Medulla oblongata (tissue), 1 donor: ENCODE measurements around the gene BCDIN3D.

ENCODE experiments used
- DNase-seq: peaks from one replicate; pipeline ENCODE4 v3.0.0-alpha.2; 2015; ENCODE audit errors: extremely low spot score

Gene BCDIN3D

DNA sequence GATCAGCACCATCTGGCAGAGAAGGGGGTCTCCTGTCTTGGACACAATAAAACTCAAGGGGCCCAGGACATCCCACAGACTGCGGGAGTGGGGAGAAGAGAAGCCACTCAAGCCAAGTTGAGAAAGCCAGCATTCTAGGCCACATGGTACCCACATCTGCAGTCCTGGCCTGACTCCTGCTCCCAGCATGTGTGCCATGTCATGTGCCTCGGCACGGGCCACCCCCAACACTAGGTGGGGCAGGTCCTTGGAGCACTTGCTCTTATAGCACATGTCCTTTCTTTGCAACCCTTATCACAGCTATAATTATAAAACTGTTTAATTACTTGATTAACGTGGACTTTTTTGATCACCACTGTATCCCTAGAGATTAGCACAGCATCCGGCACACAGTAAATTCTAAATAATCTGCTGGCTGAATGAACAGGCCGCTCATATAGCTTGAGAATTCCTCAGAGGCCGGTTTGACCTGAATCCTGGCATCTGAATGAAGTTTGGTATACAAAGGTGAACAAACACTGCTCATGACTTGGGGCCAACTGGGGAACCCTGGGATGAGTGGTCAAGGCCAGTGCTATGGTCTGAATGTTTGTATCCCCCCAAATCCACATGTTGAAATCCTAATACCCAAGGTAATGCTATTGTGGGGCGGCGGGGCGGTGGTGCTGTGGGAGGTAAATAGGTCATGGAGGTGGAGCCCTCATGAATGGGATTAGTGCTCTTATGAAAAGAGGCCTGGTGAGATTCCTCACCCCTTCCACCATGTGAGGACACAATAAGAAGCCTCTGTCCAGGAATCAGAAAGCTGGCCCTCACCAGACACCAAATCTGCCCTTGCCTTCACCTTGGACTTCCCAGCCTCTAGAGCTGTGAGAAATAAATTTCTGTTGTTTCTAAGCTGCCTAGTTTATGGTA is 21.3 kb downstream of the BCDIN3D start:
- DNase-seq = no peak

DNA sequence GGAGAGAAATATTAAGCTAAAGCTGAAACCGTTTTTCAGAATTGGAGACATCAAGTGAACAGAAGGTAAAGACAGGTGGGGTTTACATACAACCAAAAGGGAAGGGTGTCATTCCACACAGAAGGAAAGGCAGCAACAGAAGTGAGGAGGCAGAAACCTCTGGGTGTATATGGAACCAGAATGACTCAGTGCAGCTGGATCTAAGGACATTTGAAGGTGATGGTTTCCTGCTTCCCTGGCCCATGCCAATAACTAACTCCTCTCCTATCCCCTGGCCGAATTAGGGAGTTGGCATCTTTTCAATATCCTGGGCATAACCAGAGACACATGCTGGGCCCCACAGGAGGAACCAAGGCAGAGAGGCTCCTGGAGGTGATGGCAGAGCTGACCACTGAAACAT is 23.1 kb downstream of the BCDIN3D start:
- no peak for DNase-seq

DNA sequence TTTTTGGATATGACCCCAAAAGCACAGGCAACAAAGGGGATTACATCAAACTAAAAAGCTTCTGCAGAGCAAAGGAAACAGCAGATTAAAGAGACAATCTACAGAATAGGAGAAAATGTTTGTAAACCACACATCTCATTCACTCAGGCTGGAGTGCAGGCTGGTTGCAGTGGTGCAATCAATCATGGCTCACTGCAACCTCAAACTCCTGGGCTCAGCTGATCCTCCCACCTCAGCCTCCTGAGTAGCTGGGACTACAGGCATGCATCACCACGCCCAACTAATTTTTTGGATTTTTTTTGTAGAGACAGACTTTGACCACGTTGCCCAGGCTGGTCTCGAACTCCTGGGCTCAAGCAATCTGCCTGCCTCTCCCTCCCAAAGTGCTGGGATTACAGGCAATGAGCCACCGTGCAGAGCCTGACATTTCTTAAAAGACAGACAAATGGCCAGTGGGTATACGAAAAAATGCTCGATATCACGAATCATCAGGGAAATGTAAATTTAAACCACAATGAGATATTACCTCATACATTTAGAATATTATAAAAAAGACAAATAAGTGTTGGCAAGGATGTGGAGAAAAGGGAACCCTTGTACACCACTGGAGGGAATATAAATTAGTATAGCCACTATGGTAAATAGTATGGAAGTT is 24.5 kb downstream of the BCDIN3D start:
- no peak for DNase-seq

DNA sequence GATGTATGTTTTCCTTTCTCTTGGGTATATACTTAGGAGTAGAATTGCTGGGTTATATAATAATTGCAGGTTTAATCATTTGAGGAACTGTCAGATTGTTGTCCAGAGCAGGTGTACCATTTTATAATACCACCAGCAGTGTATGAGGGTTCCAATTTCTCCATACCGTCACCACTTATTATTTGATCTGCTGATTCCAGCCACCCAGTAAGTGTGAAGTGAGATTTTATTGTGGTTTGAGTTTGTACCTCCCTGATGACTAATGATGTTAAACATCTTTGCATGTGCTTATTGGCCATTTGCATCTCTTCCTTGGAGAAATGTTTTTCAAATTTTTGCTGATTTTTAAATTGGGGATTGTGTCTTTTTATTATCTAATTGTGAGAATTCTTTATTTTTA is 29.8 kb downstream of the BCDIN3D start:
- DNase-seq = no peak

DNA sequence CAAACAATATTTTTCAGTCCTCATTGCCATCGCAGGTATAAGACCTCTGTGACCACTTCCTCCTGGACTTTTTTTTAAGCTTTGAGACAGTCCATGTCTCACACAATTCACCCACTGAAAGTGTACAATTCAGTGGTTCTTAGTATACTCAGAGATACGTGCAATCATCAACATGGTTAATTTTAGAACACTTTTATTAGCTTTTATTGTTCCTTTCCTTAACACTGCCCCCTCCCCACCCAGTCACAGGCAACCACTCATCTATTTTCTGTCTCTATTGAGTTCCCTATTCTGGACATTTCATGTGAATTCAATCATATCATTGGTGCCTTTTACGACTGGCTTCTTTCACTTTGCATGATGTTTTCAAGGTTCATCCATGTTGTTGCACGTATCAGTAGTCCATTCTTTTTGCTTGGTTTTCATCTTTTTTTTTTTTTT is 30.9 kb downstream of the BCDIN3D start:
- DNase-seq = no peak

DNA sequence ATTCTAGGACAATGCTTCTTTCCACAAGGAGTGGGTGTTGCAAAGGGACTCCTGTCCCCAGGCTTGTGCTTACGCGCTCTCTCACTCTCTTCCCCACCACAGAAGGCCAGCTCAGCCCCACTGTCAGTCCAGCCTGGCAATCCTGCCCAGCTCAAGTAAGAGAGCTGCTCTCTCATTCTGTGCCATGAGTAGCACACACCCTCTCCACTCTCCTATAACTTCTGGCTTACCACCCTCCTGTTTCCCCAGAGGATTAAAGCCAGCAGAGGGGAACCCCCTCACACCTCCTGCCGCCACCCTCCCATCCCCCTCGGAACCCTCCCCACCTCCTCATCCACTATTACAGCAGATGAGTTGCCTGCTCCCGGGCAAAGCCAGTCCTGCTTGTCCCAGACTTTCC is 31.8 kb downstream of the BCDIN3D start:
- DNase-seq = no peak

DNA sequence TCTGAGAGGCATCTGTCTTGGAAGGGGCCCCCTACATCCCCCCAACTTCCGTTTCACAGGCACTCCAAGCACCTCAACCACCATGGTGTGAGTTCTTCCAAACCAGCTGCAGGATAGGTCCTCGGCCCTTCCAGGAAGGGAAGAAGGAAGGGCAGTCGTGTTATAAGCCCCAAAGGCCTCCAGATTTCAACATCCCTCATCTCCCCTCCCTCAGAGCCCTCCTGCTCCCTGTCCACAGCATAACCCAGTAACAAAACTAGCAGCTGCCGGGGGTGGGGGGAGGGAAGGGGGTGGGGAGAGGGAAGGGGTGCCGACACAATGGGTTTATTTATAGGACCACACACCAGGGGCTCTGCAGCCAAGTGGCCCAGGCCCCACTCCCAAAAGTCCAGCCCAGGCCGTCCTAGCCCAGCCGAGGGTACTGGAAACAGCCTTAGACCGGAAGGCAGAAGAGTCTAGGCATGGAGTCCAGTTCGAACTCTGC is 33.0 kb downstream of the BCDIN3D start:
- DNase-seq = peak; percentile 38

DNA sequence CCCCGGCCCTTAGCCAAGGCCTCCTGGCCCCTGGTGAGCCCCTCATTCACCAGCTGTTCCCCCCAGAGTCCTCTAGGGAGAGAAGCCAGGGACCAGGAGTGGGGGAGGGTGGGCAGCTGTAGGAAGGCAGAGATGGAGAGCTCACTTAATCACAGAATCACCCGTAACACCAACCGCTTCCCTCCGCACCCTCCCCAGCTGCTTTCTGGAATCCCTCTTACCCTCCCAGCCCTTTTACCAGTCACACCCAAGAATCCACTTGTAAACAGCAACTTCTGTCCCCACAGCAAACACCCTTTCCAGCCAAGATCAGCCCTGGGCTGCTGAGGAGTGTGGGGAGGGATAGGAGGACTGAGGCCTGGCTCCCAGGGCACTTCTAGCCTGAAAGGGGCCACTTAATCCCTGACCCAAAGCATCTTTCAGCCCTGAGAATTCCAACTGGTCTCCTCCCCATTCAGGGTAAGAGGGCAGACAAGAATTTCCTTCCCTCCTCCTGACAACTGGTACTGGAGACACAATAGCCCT is 33.5 kb downstream of the BCDIN3D start:
- peak; percentile 30 for DNase-seq

DNA sequence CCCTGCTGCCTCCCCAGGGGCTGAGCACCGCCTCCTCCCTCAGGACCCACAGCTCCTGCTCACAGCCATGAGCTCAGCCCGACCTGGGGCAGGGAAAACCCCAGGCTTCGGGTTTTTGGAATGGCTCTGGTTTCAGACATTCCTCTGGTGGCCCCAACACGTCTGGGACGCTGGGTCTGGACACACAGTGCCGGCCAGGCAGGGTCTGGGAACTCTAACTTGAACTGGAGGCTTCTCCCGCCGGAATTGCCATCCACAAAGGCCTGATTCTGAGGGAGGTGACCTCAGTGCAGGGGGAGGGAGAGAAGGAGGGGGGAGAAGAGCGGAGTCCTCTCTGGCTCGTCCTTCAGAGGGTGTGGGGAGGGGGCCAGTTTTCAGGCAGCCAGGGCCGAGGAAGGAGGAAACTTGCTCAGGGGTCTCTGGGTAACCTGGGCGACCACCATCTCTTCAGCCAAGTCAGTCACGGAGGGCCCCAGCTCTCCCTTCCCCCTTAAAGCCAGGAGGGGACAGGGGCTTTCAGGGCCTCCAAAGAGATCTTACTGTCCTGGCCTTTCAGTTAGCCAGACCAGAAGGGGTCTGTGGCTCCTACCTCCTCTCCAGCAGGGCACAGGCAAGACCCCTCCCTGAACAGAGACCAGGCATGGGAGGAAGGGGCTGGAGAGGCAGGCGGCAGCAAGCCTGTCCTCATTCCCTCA is 34.1 kb downstream of the BCDIN3D start:
- peak; percentile 85 for DNase-seq

DNA sequence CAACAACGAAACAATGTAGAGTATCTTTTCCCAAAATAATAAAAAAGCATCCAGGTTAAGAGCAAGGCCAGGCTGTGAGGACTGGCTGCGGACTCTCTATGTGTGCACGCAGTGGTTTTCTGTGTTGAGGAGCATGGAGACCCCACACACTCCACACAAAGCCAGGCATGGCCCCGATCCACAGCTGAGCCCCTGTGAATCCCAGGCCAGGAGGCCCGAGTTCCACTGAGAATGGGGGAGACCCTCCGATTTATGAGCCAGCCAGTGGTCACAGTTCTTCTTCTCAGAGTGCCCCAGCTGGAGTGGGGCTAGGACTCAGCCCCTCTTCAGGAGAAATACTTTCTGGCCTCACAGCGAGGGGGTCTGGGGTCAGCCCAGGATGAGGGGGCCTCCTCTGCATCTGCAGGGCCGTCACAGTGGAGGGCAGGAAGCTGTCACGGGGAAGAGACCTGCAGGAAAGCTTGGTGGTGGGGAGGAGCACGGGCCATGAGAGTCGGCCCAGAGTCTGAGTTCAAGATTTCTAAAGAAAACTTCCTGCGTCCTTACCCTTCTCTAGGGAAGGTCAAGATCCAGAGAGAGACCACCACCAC is 34.8 kb downstream of the BCDIN3D start:
- no peak for DNase-seq

DNA sequence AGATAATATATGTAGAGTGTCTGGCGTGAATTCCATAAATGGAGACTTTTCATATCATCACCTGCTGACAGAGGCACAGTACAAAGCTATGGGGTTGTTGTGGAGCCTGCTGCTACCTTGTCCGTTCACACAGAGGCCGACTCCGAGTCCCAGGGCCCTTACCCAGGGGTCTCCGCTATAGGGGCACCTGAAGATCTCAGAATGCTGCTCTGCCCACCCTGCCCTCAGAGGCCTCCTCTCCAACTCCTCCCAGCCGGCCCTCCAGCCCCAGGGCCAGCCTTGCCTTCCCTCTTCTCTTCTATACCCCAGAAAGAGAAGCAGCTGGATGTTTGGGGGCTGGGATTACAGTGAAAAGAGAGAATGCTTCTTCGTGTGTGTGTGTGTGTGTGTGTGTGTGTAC is 36.0 kb downstream of the BCDIN3D start:
- DNase-seq = no peak

DNA sequence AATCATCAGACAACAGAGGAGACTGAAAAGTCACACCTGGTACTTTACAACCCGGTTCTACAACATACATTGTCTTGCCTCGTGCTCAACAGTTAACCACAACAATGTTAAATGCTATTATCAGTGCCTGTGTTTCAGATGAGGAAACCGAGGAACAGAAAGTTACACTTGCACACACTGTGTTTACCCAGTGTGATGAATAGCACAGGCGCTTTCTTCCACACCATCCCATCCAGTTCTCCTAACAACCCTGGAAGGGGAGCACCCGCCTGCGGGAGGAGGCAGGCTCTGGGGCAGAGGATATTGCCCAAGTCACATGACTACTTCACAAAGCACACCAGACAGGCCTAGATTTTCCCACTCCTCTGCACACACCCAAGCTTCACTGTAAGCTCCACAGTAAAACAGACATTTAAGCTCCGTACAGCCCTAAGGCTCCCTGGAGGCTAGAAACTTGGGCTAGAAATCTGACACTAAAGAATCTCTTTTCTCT is 36.5 kb downstream of the BCDIN3D start:
- no peak for DNase-seq

DNA sequence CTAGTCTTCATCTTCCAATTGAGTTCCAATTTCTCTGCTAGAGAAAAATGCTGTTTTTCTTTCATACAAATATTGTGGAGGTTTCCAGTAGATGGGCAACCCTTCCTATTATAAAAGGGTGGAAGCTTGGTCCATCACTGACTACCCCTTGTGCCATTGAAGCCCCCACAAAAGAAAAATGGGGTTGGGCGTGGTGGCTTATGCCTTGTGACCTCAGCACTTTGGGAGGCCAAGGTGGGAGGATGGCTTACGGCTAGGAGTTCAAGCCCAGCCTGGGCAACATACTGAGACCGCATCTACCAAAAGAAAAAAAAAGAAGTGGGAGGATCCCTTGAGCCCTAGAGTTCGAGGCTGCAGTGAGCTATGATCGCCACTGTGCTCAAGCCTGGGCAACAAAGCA is 37.5 kb downstream of the BCDIN3D start:
- no peak for DNase-seq

DNA sequence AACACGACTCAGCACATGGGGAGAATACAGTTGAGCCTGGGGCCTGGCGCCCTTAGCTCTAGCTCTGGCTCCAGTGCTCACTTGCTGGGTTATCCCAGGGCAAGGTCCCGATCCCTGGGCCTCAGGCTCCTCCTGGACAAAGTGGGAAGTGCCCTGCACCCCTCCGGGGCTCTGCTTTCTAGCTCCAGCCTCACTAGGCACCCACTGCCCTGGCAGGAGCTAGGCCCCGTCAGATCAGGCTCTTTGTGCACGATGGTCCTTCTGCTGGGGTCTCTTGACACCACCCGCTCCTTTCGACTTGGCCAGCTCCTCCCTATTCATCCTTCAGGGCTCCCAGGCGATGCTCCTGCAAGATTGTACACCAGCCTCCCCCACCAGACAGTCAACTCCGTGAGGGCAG is 38.1 kb downstream of the BCDIN3D start:
- no peak for DNase-seq

DNA sequence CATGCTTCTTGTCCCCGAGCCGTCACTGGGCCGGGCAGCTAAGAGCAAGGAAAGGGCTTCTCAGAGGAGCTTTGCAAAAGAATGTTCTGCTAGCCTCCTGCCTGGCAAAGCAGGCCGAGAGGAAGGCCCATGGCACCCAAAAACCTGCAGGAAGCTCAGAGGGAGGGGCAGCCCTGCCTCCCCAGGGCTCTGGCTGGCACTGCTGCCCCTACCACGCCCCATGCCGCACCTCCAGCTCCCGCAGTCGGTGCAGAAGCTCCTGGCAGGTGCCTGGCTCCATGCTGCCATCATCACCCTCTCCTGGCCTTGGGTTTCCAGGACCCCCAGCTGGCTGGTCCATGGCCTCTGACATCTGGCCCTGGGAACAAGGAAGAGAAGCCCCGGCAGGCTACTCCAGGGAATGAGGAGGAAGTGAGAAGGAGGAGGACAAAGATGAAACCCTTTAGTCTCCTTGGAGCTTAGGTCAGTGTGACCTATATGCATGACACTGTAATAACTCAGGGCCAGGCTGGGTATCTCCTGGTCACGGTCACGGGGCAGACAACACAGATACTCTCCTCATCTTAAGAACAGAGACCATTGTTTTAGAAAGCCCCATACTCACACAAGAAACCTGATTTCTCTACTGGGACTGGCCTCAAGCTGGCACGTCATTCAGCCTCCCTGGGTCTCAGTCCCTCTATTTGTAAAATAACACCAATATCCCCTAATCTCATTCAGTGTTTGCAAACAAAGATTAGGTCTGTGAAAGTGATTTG is 39.0 kb downstream of the BCDIN3D start:
- no peak for DNase-seq

DNA sequence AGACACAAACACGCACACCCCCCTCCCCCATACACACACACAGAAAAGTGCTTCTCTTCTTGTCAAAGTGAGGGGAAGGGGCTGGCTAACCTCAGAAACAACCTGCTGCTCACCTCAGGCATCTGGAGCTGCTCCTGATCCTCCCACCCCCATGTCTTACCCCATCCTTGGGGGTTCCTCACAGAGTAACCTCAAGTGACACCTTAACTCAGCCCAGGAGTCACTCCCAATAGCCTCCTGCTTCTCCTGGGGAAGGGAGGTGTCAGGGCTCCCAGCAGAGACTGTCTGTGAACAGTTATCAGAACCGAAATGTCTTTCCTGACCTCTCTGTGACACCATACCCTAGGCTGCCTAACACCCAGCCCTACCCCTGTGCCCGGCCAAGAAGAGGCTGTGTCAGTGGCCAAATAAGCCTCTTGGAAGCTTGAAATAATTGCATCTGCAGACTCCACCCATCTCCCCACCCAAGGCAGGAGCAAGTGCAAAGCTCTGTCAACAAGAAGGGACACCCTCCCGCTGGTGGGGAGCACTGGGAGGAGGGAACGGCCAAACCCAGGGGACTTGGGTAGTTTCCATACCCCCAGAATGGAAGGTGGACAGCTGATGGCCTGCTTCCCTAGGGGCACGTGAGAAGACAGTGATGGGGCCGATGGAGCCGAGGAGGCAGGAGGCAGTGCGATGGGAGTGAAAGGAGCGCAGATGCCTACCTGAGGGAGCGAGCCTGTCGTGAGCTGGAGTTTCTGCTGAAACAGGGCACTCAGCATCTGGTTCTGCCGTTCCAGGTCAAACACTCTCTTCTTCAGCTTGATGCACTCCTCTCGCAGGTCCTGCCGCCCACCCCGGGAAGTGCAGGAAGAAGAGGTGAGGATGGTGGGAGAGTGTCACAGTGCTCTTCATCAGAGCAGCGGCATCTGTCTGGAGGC is 41.5 kb downstream of the BCDIN3D start:
- no peak for DNase-seq

DNA sequence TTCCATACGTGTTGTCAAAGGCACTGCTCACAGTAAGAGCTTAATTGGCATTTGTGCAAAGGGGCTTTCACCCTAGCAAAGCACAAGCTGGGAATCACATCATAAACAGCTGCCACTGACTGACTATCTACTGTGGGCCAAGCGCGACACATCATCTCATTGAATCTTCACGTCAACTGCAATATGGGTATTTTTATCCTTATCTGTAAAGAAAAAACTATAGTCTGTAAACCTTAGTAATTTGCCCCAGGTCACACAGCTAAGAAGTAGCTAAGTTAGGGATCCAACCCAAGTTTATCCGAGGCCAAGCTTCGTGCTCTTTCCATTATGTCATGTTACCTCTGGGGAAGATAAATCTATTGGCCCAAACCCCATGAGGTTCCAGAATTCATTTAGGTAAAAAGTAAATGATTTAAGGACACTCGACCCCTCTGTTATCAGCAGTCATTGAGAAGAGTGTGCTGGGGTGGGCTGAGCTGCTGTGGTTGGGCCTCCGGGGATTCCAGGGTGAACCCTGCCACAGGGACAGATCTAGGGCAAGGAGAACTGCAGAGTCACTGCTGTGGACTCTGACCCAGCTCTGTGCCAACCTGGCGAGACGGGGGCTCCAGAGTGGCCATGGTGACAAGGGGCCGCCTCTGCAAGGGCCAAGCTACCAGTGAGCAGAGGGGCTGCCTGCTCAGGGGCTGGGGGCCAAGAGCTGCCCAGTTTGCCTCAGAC is 42.3 kb downstream of the BCDIN3D start:
- DNase-seq = no peak

DNA sequence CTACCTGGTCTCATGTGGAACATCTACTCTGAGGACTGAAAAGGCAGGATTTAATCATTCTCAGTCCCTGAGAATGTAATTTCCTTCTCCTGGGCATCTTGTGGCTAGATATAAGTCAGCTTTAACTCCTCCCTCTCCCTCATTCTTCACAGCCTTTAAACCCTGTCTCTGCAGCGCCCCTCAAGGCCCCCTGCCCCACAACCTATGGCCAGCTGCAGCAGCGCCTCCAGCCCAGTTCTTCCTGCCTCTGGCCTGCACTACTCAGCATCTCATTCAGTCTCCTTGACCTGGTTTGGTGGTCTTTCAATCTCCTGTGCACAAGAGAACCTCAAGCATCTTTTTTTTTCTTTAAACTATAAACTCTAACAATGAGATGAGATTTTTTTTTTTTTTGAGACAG is 44.0 kb downstream of the BCDIN3D start:
- DNase-seq = no peak

DNA sequence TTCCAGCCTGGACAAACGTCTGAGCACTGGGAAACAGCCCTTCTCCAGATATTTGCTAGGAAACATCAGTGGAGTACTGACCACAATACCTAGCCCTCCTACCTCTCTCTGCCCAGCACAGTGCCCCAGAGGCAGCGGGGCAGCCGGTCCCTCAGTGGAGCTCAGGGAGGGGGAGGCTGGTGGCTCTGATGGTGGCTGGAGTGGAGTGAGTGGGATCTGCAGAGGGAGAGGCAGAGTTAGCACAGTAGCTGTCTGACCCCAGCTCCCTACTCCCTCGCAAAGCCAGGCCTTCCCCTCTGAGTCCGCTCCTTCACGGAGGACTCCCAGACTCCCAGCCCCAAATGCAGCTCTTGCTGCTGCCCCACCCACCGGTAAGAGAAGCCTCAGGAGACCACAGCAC is 44.7 kb downstream of the BCDIN3D start:
- DNase-seq = no peak
